GM19372 (cell line): Measurements from ENCODE around the gene EXOC3L2.

Source experiments
- ATAC-seq: cut with Tn5 transposase; IDR thresholded peaks from one replicate; pipeline ENCODE4 v1.9.1; 2021; ENCODE audit warnings: mild to moderate bottlenecking, low read depth, moderate library complexity; ENCODE audit not compliant: unreplicated experiment

EXOC3L2 gene

DNA sequence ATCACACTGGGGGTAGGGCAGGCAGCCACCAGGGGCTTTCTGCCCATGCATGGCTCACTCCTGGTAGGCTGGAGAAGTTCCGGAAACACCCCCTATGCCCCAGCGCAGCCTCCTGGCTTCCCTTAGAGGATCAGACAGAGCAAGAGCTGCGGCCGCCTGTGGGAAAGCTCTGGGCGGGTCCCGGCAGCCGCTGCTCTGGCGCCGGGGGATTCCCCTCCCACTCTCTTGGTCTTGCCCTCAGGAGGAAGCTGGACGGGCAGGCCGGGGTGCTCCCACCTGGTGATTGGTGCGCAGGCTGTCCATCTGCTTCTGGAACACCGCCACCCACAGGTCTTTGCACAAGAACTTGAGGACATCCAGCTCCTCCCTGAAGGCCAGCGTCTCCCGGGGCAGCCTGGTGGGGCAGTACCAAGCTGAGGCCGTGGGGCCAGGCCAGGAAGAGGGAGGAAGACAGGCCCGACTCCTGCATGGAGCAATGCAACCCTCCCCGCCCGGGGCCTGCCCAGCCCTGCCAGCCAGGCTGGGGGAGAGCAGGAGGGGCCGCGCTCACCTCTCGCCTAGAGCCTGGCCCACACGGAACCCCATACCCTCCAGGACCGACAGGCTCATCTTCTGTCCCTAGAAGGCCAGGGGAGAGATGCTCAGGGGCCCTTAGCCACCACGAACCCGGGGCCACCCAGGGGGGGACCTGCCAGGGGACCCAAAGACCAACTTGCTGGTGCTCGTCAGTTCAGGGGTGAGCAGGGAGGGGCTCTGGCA, 80.5 kb downstream of the EXOC3L2 start:
- no peak for ATAC-seq

DNA sequence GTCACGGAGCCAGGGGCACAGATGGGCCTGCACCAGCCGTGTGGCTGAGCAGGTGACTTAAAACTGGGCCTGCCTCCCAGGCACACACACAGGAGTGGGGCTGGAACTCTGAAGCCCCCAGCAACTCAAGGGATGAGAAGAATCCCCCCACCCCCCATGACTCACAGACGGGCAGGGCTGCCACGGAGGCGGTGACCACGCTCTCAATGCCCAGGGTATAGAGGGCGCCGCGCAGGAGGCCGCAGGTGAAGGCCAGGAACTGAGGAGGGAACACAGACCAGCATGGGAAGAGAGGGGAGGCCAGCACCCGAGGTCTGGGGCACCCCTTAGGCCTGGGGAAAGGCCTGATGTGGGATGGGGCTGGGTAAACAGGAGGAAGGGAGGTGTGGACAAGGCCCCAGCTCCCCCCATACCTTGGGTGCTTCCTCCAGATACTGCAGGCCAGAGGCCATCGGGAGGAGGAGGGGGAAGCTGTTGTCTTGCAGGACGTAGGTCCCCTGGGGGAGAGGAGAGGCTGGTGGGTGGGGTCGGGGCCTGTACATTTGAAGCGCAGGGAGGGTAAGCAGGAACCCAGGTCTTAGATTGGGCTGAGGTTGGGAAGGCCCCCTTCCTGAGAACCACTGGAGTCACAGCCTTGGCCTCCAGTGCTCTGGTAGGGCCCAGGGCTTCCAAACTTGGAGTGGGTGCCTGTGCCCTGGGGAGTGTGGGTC, 81.3 kb downstream of the EXOC3L2 start:
- no peak for ATAC-seq

DNA sequence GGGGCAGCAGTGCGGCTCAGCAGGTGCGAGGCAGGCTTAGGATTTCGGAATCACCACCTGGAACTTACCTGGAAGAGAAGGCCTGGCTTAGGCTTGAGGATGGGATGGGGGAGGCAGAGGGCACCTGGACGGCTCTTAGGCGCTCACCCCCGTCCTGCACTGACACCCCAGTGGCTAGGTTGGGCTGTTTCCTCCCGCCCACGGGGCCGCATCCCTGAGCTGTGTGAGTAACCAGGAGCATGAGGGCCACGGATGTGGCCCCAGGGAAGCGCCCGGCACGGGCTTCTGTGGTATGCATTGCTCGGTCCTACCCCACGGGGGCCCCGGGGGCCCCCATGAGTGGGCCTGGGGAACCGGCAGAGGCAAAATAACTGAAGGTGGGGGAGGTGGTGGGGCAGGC, 82.1 kb downstream of the EXOC3L2 start:
- no peak for ATAC-seq

DNA sequence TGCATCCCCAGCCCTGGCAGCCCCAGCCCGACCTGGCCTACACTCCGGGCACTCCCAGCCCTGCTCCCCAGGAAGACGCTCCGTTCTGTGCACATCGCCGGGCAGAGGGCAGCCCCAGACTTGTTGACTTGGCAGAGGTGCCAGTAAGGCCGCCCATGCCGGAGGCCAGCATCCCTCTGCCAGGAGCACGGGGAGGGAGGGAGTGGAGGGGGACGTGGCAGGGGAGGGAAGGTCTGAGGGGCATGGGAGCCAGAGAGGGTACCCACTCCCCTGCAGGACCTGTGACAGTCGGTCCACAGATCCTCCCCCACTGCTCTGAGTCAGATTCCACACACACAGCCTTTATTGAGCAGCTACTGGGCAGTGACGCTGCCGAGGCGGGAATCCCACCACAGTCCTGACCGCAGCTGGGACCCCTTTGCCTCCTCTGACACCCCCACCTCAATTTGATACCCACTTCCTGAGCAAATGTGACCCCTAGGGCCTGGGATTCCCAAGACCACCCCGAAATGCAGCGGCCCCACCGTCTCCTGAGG, 82.5 kb downstream of the EXOC3L2 start:
- no peak for ATAC-seq
